H9 (cell line): ENCODE measurements around the gene UBL4A. TPM values are rescaled to one million over a fixed set of nuclear protein-coding genes. Genes with fewer than 3 reads are reported as not detected.

Source experiments
- DNase-seq: peaks from one replicate; pipeline ENCODE4 v3.0.0-alpha.2; 2017
- H2AFZ ChIP-seq: one replicate; pipeline ENCODE4 v1.6.1; 2013; ENCODE audit warnings: mild to moderate bottlenecking, low read length, control low read depth, moderate library complexity
- H2AK5ac ChIP-seq: 2 replicates; pipeline ENCODE4 v1.6.1; 2013; ENCODE audit warnings: low read length, control low read depth, mixed read lengths; ENCODE audit not compliant: insufficient read length
- H2BK120ac ChIP-seq: one replicate; pipeline ENCODE4 v1.6.1; 2013; ENCODE audit warnings: low read depth, mild to moderate bottlenecking, low read length, control low read depth, inconsistent platforms; ENCODE audit not compliant: poor library complexity, severe bottlenecking
- H2BK12ac ChIP-seq: 2 replicates; pipeline ENCODE4 v1.6.1; 2013; ENCODE audit warnings: low read length, control low read depth, mixed read lengths, low read depth; ENCODE audit not compliant: insufficient read length
- H2BK15ac ChIP-seq: 2 replicates; pipeline ENCODE4 v1.6.1; 2013; ENCODE audit warnings: low read depth, low read length, control low read depth
- H2BK20ac ChIP-seq: one replicate; pipeline ENCODE4 v1.6.1; 2013; ENCODE audit warnings: low read depth, mild to moderate bottlenecking, low read length, control low read depth, inconsistent platforms; ENCODE audit not compliant: poor library complexity, severe bottlenecking
- H2BK5ac ChIP-seq: 2 replicates; pipeline ENCODE4 v1.6.1; 2013; ENCODE audit warnings: low read length, control low read depth, mixed read lengths; ENCODE audit not compliant: insufficient read length
- H3K14ac ChIP-seq: 2 replicates; pipeline ENCODE4 v1.6.1; 2013; ENCODE audit warnings: low read length, control low read depth; ENCODE audit not compliant: insufficient read depth
- H3K18ac ChIP-seq: 2 replicates; pipeline ENCODE4 v1.6.1; 2013; ENCODE audit warnings: low read depth, mild to moderate bottlenecking, mixed read lengths, low read length, control low read depth; ENCODE audit not compliant: insufficient read length
- H3K23ac ChIP-seq: 2 replicates; pipeline ENCODE4 v1.6.1; 2013; ENCODE audit warnings: low read length, control low read depth, mixed read lengths, low read depth; ENCODE audit not compliant: insufficient read length
- H3K23me2 ChIP-seq: 2 replicates; pipeline ENCODE4 v1.6.1; 2013; ENCODE audit warnings: low read depth, mild to moderate bottlenecking, mixed read lengths, low read length, control low read depth; ENCODE audit not compliant: insufficient read length, poor library complexity, severe bottlenecking
- H3K27ac ChIP-seq: 2 replicates; pipeline ENCODE4 v1.5.1; 2013; ENCODE audit warnings: low read length, control low read depth, mixed read lengths, low read depth; ENCODE audit not compliant: insufficient read length
- H3K27me3 ChIP-seq: 2 replicates; pipeline ENCODE4 v1.6.1; 2013; ENCODE audit warnings: low read length, control low read depth, inconsistent platforms; ENCODE audit not compliant: insufficient read depth
- H3K4ac ChIP-seq: 2 replicates; pipeline ENCODE4 v1.6.1; 2013; ENCODE audit warnings: low read depth, mild to moderate bottlenecking, control low read depth, inconsistent platforms, low read length, moderate library complexity
- H3K4me1 ChIP-seq: 2 replicates; pipeline ENCODE4 v1.6.1; 2013; ENCODE audit warnings: low read length, control low read depth, inconsistent platforms; ENCODE audit not compliant: insufficient read depth
- H3K4me2 ChIP-seq: 2 replicates; pipeline ENCODE4 v1.6.1; 2013; ENCODE audit warnings: low read length, control low read depth, mixed read lengths; ENCODE audit not compliant: insufficient read length, insufficient read depth
- H3K56ac ChIP-seq: 2 replicates; pipeline ENCODE4 v1.6.1; 2013; ENCODE audit warnings: low read depth, mild to moderate bottlenecking, mixed read lengths, low read length, control low read depth; ENCODE audit not compliant: insufficient read length
- H3K79me1 ChIP-seq: 2 replicates; pipeline ENCODE4 v1.6.1; 2013; ENCODE audit warnings: low read depth, mild to moderate bottlenecking, moderate library complexity, low read length, control low read depth, inconsistent platforms; ENCODE audit not compliant: insufficient read depth, poor library complexity, severe bottlenecking
- H3K79me2 ChIP-seq: 2 replicates; pipeline ENCODE4 v1.6.1; 2013; ENCODE audit warnings: low read length, control low read depth, inconsistent platforms; ENCODE audit not compliant: insufficient read depth
- H3K9ac ChIP-seq: 2 replicates; pipeline ENCODE4 v1.6.1; 2013; ENCODE audit warnings: low read length, control low read depth, mixed read lengths; ENCODE audit not compliant: insufficient read length; ENCODE audit errors: extremely low read depth
- H3K9me3 ChIP-seq: one replicate; pipeline ENCODE4 v1.6.1; 2013; ENCODE audit warnings: low read depth, low read length, inconsistent platforms; ENCODE audit not compliant: control insufficient read depth
- H3T11ph ChIP-seq: one replicate; pipeline ENCODE4 v1.6.1; 2013; ENCODE audit warnings: mild to moderate bottlenecking, low read length, control low read depth, inconsistent platforms
- H4K20me1 ChIP-seq: one replicate; pipeline ENCODE4 v1.6.1; 2013; ENCODE audit not compliant: control insufficient read depth, insufficient read length, insufficient read depth
- H4K5ac ChIP-seq: 2 replicates; pipeline ENCODE4 v1.6.1; 2013; ENCODE audit warnings: low read depth, mild to moderate bottlenecking, mixed read lengths, low read length, control low read depth; ENCODE audit not compliant: insufficient read length
- H4K8ac ChIP-seq: replicated peaks from 2 replicates; pipeline ENCODE4 v1.6.1; 2013; ENCODE audit warnings: low read length, control low read depth, mixed read lengths, low read depth; ENCODE audit not compliant: insufficient read length
- H4K91ac ChIP-seq: 2 replicates; pipeline ENCODE4 v1.6.1; 2013; ENCODE audit warnings: low read depth, mild to moderate bottlenecking, moderate library complexity, mixed read lengths, low read length, control low read depth; ENCODE audit not compliant: insufficient read length
- H3K27ac Mint-ChIP-seq, 3 experiments: 2 replicates in 2 of 3; 3 replicates in 1 of 3; pipeline ENCODE4 v1.8.0; 2020 to 2021; ENCODE audit warnings: mixed read lengths in 3 of 3, mild to moderate bottlenecking in 1 of 3, moderate library complexity in 1 of 3
- H3K27me3 Mint-ChIP-seq: 2 replicates; pipeline ENCODE4 v1.8.0; 2021; ENCODE audit warnings: low read depth, mild to moderate bottlenecking, moderate library complexity, mixed read lengths
- H3K36me3 Mint-ChIP-seq, 3 experiments: 2 replicates in 2 of 3; 3 replicates in 1 of 3; pipeline ENCODE4 v1.8.0; 2020 to 2021; ENCODE audit warnings: low read depth in 3 of 3, mixed read lengths in 3 of 3; ENCODE audit not compliant: insufficient read depth in 1 of 3
- H3K4me1 Mint-ChIP-seq, 2 experiments: 2 replicates each; pipeline ENCODE4 v1.8.0; 2020; ENCODE audit warnings: mixed read lengths in 2 of 2
- H3K4me3 Mint-ChIP-seq, 2 experiments: 2 replicates in 1 of 2; 3 replicates in 1 of 2; pipeline ENCODE4 v1.8.0; 2020 to 2021; ENCODE audit warnings: mild to moderate bottlenecking in 2 of 2, mixed read lengths in 2 of 2, moderate library complexity in 1 of 2
- H3K9me3 Mint-ChIP-seq, 2 experiments: 2 replicates in 1 of 2; 3 replicates in 1 of 2; pipeline ENCODE4 v1.8.0; 2020; ENCODE audit warnings: mild to moderate bottlenecking in 2 of 2, mixed read lengths in 2 of 2, moderate library complexity in 1 of 2
- CTCF ChIP-seq: fragments of 200-600 bp; sonication (generic); conservative IDR thresholded peaks from 3 replicates; pipeline ENCODE4 v1.8.0; 2021; ENCODE audit warnings: antibody characterized with exemption, mild to moderate bottlenecking
- WGBS: extraction: QIAGEN DNeasy Blood & Tissue Kit; methylation state at CpG from one replicate; pipeline ENCODE4 v1.1.7; 2013; ENCODE audit warnings: missing lambda C conversion rate, low lambda C conversion rate, mixed read lengths; ENCODE audit not compliant: insufficient read length; ENCODE audit errors: extremely low coverage; 5-methylcytosine and 5-hydroxymethylcytosine counted together
- total RNA-seq: library from RNA; stranded (reverse); gene quantifications from 2 replicates; pipeline ENCODE4 v1.2.1, GENCODE V29; 2021

The UBL4A gene
- total RNA-seq, 1 experiment from 2014 or later, result 30.9 TPM

GRCh38 chrX:154505734-154506133 is 19.3 kb upstream of the UBL4A start:
- no peak overlapping the region for H3K18ac ChIP-seq
- H3K27ac ChIP-seq, result no peak overlapping the region
- TF ChIP-seq CTCF, result no peak
- H3K9me3 ChIP-seq, result peaks cover 20% of the 10 kb centered on the region
- Mint-ChIP-seq H3K27me3 (peaks cover 2% of the 10 kb centered on the region; the same call in 1 of the 2 replicates), H3K4me3 (no peak overlapping the region), H3K36me3 (peaks cover 25 to 39% (median 31%) of the 10 kb centered on the region in 3 experiments), H3K27ac (no peak overlapping the region; a peak in 1 of 7 replicates), H3K4me1 (no peaks in the 10 kb centered on the region), H3K9me3 (peaks cover 64 to 73% of the 10 kb centered on the region in 2 experiments)
- no peak overlapping the region for H2BK5ac ChIP-seq
- no peak overlapping the region for H2BK15ac ChIP-seq
- no peak for DNase-seq
- H3T11ph ChIP-seq, result no peak overlapping the region
- H3K4me2 ChIP-seq, result no peak overlapping the region
- no peak overlapping the region for H2BK120ac ChIP-seq
- no peaks in the 10 kb centered on the region for H3K79me1 ChIP-seq
- no peak overlapping the region for H2BK20ac ChIP-seq
- no peak overlapping the region for H4K8ac ChIP-seq
- no CpG with 5 or more reads among the region's 12 CpGs for WGBS
- H3K14ac ChIP-seq, result no peak overlapping the region
- no peaks in the 10 kb centered on the region for H3K4me1 ChIP-seq
- no peak overlapping the region for H2AFZ ChIP-seq
- H2BK12ac ChIP-seq, result no peak overlapping the region
- no peak overlapping the region for H4K5ac ChIP-seq
- no peak overlapping the region for H3K23ac ChIP-seq
- no peaks in the 10 kb centered on the region for H3K23me2 ChIP-seq
- H4K20me1 ChIP-seq, result no peaks in the 10 kb centered on the region
- H3K79me2 ChIP-seq, result no peaks in the 10 kb centered on the region
- no peak overlapping the region for H2AK5ac ChIP-seq
- no peak overlapping the region for H3K4ac ChIP-seq
- no peak overlapping the region for H4K91ac ChIP-seq
- no peak overlapping the region for H3K9ac ChIP-seq
- no peaks in the 10 kb centered on the region for H3K27me3 ChIP-seq
- no peak overlapping the region for H3K56ac ChIP-seq
